NK-92 (cell line): ENCODE data around the gene MBD5.

Experiments
- DNase-seq: peaks from one replicate; lab custom pipeline; 2025; ENCODE audit not compliant: unreplicated experiment; lab: John Stamatoyannopoulos, UW

MBD5 gene

GRCh38 chr2:148451046-148451445, 430.2 kb downstream of the MBD5 start:
- no peak for DNase-seq

GRCh38 chr2:148455791-148456190, 434.9 kb downstream of the MBD5 start:
- no peak for DNase-seq

DNA sequence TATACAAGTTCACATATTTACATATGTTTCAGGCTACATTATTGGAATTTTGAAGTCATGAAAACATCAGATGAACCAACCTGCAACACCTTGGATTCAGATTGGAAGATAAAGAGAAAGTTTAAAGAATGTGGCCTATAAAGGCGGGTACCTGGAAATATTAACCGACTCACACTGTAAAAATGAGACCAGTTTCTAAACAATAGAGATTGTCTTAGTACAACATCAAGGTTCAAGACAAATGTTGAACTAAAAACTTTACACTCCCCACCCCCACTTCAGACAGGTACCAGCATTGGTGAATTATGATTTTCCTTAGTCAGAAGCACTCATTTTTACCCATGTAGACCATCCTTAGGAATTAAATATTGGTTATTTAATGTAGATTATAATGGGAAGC, 437.3 kb downstream of the MBD5 start:
- no peak for DNase-seq

GRCh38 chr2:148459377-148459778, 438.5 kb downstream of the MBD5 start:
- DNase-seq: no peak

DNA sequence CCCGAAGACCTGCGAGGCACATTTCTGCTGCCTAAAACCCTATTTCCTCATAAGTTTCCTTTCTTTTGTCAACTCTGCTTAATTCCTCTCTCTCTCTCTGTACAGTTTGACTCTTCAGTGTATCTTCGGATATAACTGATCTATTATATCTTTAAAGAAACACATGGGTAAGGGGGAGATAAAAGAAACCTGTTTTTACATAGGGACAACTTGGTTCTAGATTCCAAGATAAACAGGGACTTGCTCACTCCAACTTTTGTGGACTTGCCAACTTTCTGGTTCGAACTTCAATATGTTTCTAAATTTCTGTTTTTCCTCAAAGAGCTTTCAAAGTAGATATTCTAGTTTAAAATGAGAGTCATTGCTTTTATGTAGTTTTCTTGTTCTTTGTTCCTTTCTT, 441.0 kb downstream of the MBD5 start:
- DNase-seq: no peak

- no peak for DNase-seq
Measured at GRCh38 chr2:148475626-148476025, 454.7 kb downstream of the MBD5 start.

DNA sequence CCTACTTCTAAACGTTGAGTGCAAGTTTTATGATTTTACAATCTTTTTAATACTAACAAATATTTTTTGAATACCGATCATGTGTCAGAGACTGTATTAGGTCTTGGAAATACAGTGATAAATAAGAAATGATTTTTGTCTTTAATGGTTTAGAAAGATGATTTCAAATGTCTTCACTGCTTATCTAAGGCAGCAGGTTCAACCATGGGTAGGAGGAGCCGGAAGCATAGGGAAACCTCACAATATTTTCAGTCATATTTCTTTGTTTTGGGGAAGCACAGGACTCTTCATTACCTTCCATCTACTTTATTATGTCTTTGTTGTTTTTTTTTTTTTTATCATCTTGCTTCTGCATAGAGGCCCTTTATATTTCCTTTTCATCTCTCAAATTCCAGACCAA, 458.5 kb downstream of the MBD5 start:
- no peak for DNase-seq

DNA sequence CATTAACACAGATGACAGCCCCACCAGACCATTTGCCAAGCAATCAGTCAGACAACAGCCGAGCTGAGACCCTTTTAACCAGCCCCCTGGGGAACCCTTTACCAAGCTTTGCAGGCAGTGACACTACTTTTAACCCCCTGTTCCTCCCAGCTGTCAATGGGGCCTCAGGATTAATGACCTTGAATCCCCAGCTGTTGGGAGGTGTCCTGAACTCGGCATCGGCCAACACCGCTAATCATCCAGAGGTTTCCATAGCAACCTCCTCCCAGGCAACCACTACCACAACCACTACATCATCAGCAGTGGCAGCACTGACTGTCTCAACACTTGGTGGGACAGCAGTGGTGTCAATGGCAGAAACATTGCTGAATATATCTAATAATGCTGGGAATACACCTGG, 462.8 kb downstream of the MBD5 start:
- no peak for DNase-seq

DNA sequence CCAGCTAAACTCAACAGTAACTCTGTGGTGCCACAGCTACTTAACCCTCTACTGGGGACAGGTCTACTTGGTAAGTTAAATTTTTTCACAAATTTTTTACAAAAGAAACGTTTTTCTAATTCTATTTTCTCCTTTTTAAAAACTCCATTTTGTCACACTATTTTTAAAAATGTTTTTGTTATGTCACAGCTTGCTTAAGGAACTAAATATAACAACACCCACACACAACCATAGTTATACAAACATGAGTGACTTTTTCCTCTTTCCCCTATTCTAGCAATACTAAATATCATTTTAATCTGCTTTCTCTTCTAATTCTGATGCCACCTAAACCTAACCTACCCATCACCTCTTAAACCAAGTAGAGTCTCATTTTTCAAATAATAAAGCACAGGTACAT, 463.2 kb downstream of the MBD5 start:
- DNase-seq: no peak

- no peak for DNase-seq
Measured at GRCh38 chr2:148486655-148487054, 465.8 kb downstream of the MBD5 start.

GRCh38 chr2:148487439-148487838, 466.5 kb downstream of the MBD5 start:
- no peak for DNase-seq

GRCh38 chr2:148490840-148491439, 470.0 kb downstream of the MBD5 start:
- no peak for DNase-seq

GRCh38 chr2:148493822-148494563, 473.1 kb downstream of the MBD5 start:
- no peak for DNase-seq

DNA sequence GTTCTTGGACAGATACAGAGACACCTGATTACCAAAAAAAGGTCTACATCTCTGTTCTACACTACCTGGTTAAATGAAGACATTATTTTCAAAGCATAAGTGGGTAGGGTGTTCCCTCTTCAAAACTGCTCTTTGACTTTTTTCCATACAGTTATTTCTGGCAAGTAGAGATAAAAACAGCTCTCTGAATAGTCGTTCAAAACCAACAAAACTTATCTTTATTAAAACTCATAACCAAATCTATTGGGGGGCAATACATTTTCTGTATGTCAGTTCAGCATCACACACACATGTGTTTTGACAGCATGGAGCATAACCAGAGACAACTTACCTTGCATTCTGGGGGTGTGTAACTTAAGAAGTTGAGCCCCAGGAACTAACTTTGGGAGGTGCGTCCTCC, 474.7 kb downstream of the MBD5 start:
- no peak for DNase-seq

DNA sequence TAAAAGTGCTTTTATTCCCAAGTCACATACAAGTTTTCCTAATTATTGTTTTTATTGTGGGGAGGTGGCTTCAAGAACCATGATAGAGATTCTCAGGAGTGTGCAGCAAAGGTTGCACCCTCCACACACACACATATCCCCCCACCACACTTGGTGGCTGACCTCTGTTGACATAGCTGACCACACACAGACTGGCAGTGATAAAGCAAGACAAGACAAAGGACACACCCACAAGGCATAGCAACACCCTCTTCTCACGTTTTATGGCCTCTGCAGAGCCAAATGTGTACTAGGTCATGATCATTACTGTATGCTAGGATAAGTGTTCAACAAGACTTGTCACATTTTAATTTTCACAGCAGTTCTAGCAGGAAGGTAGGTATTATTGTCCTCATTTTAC, 480.7 kb downstream of the MBD5 start:
- no peak for DNase-seq

- no peak for DNase-seq
Measured at GRCh38 chr2:148503516-148503915, 482.6 kb downstream of the MBD5 start.

DNA sequence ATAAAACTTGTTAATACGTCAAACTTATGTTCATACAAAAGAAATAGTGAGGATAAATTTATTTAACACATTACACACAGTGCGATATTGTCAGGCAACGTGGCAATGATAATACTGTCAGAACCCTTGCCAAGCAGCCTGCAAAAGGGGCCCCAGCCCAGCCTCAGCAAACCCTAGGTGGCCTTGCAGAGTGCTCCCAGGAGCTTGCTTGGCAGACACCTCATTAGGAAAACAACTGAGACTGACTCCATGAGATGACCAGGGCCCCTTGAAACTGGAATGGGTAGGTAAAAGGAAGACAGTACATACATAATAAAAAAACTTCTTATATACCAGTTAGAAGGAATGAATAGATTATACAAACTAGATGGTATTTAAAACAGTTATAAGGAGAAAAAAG, 487.1 kb downstream of the MBD5 start:
- DNase-seq: no peak

- DNase-seq: no peak
Measured at GRCh38 chr2:148508878-148509287, 488.0 kb downstream of the MBD5 start.

DNA sequence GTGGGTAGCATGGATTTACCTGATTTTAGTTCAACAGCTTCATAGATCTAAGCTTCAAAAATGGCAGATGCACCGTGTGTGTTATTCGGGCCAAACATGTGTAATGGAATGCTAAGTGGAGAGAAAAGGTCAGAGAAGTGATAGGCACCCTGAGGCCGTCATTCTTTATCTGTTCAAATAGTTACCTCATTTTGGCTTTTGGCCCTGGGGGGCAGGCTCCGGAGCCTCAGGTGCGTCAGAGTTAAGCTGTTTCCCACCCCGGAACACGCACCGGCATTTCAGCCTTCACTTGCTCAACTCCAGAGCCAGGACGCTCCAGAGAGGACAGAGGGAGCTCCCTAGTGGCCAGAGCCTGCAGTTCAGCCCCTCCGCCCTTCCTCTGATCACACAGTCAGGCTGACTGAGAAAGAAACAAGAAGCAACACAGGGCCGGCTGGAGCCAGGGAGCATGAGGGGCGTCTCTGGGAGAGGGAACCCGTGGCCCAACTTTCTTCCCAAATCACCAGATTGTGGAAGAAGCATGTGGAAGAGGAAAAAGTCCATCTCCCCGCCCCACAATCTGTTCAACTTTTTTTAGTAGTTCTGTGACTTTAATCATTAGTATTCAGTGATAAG, 488.5 kb downstream of the MBD5 start:
- DNase-seq: no peak

GRCh38 chr2:148511883-148512282, 491.0 kb downstream of the MBD5 start:
- no peak for DNase-seq

GRCh38 chr2:148512501-148512900, 491.6 kb downstream of the MBD5 start:
- DNase-seq: no peak

DNA sequence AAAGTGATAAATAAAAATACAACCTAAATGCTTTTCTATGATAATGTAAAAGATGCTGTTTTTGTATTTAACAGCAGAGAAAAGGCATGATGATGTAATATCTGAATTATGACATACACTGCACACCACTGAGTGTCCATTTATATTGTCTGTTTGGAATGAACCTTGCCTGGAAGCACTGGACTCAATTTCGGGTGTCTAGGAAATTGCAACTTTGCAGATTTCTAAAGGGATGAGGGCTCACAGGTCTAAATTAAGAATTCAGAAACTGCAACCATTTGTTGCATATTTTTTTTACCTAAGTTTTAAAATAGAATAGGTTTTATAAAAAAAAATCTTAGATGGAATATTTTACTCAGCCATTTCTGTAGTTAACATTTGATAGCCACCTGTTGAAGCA, 492.5 kb downstream of the MBD5 start:
- no peak for DNase-seq

DNA sequence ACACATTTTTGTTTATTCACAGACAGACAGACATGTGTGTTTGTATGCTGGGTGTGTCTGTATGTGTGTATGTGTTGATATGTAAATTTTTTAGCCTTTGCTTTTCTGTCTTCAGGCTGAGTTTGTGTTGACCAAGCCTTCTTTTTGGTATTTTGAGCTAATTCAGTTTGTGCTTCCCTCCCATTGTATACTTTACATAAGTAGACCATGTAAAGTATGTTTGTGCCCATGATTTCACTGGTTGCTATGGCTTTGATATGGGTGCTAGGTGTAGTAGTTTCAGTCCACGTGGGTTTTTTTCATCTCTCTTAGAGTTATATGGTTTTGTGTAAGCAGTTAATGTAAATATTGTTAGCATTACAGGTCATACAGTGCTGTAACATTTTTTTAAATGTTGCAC, 494.2 kb downstream of the MBD5 start:
- no peak for DNase-seq
